Testis (tissue), 3 donors: ENCODE measurements around the gene VAPB. TPM values are rescaled to one million over a fixed set of nuclear protein-coding genes. Genes with fewer than 3 reads are reported as not detected.

ENCODE experiments used
- DNase-seq: peaks from one replicate; pipeline ENCODE4 v3.0.0-alpha.2; 2019
- H3K27ac ChIP-seq, 2 donors: fragments of 200-600 bp; sonication (generic); one replicate each; pipeline ENCODE4 v1.5.1; 2019
- H3K27me3 ChIP-seq: fragments of 200-600 bp; sonication (generic); one replicate; pipeline ENCODE4 v1.5.1; 2019
- H3K36me3 ChIP-seq: fragments of 200-600 bp; sonication (generic); one replicate; pipeline ENCODE4 v1.5.1; 2017; ENCODE audit warnings: low read depth; ENCODE audit errors: missing control alignments
- H3K4me1 ChIP-seq: fragments of 200-600 bp; sonication (generic); one replicate; pipeline ENCODE4 v1.5.1; 2019
- H3K4me3 ChIP-seq, 2 donors: fragments of 200-600 bp; sonication (generic); one replicate each; pipeline ENCODE4 v1.5.1; 2017 to 2019
- H3K9me3 ChIP-seq: fragments of 200-600 bp; sonication (generic); one replicate; pipeline ENCODE4 v1.5.1; 2017
- CTCF ChIP-seq, 3 experiments: fragments of 450-650 bp in 2 of 3; fragments of 200-600 bp in 1 of 3; sonication (generic) in 1 of 3; IDR thresholded peaks; one replicate each; pipeline ENCODE4 v1.5.1; 2016 to 2019; ENCODE audit warnings: antibody characterized with exemption in 3 of 3, mild to moderate bottlenecking in 2 of 3, moderate library complexity in 1 of 3
- POLR2A ChIP-seq: fragments of 450-650 bp; IDR thresholded peaks from one replicate; pipeline ENCODE4 v1.6.1; 2017; ENCODE audit warnings: antibody characterized with exemption, mild to moderate bottlenecking, moderate library complexity
- WGBS, 2 donors: methylation state at CpG; one replicate each; pipeline ENCODE4 v1.1.5; 2018; 5-methylcytosine and 5-hydroxymethylcytosine counted together
- intact Hi-C: fragments of 100-400 bp; cut with DNase I; formaldehyde crosslinking; loops from one replicate; pipeline ENCODE4 v1.15.1; 2023; ENCODE audit warnings: low total_unique reads
- polyA plus RNA-seq: library from polyadenylated mRNA; stranded (reverse); fragments of 350-450 nt; fragmentation: Illumina TruSeq; extraction: RNeasy Lipid Tissue Mini Kit (QIAGEN cat#74804); gene quantifications from one replicate; pipeline ENCODE4 v1.2.3, GENCODE V29; 2014; ENCODE audit warnings: low read depth, low replicate concordance; ENCODE audit not compliant: insufficient read depth
- total RNA-seq, 2 donors: library from RNA; depleted of rRNA; stranded (reverse); fragments of >200 nt; gene quantifications; one replicate each; pipeline ENCODE4 v1.2.3, GENCODE V29; 2016

The VAPB gene
- total and polyA plus RNA-seq, 3 donors from 2014 or later, result 23.5 to 31.4 (median 23.8) TPM

GRCh38 chr20:58389968-58390658 lies 1.1 kb downstream of the VAPB start:
- WGBS, 2 donors, result 50 to 61% methylated on average over 17 of the region's 17 CpGs
- intact Hi-C loops, result no loop called here
- no peaks in the 10 kb centered on the region for H3K36me3 ChIP-seq
- H3K27ac ChIP-seq, result peak overlapping the region; percentile 92 to 93
- H3K27me3 ChIP-seq, result no peaks in the 10 kb centered on the region
- no peak for TF ChIP-seq CTCF (IDR thresholded peaks at IDR 0.05)
- TF ChIP-seq POLR2A, result no peak
- H3K4me3 ChIP-seq, result peak overlapping the region; percentile 94 to 96
- DNase-seq, result no peak
- no peaks in the 10 kb centered on the region for H3K9me3 ChIP-seq
- H3K4me1 ChIP-seq, result peaks cover 11% of the 10 kb centered on the region

GRCh38 chr20:58390659-58391035 lies 1.6 kb downstream of the VAPB start:
- intact Hi-C loops, result no loop called here
- H3K9me3 ChIP-seq, result no peaks in the 10 kb centered on the region
- H3K27me3 ChIP-seq, result no peaks in the 10 kb centered on the region
- no peak overlapping the region for H3K4me3 ChIP-seq
- no peak for TF ChIP-seq POLR2A
- DNase-seq, result no peak
- peaks cover 12% of the 10 kb centered on the region for H3K4me1 ChIP-seq
- no peak overlapping the region for H3K27ac ChIP-seq
- H3K36me3 ChIP-seq, result no peaks in the 10 kb centered on the region
- WGBS, 2 donors, result 75 to 76% methylated on average over 8 of the region's 8 CpGs

GRCh38 chr20:58392286-58392685 lies 3.3 kb downstream of the VAPB start:
- Histone ChIP-seq H3K36me3 (no peaks in the 10 kb centered on the region), H3K4me3 (no peak overlapping the region), H3K27ac (no peak overlapping the region), H3K27me3 (no peaks in the 10 kb centered on the region), H3K4me1 (peaks cover 16% of the 10 kb centered on the region), H3K9me3 (no peaks in the 10 kb centered on the region)
- intact Hi-C loops, result no loop called here
- DNase-seq, result no peak
- TF ChIP-seq CTCF (IDR thresholded peaks at IDR 0.05), result no peak
- TF ChIP-seq POLR2A, result no peak
- WGBS, 2 donors, result 81 to 82% methylated on average over 4 of the region's 4 CpGs

- Histone ChIP-seq H3K9me3 (no peaks in the 10 kb centered on the region), H3K4me3 (no peak overlapping the region), H3K4me1 (peaks cover 16% of the 10 kb centered on the region), H3K27me3 (no peaks in the 10 kb centered on the region), H3K36me3 (no peaks in the 10 kb centered on the region), H3K27ac (no peak overlapping the region)
- TF ChIP-seq CTCF (IDR thresholded peaks at IDR 0.05) (no peak), POLR2A (no peak)
- 75 to 83% methylated on average over 3 of the region's 3 CpGs for WGBS, 2 donors
- intact Hi-C loops, result no loop called here
- no peak for DNase-seq
Observed at GRCh38 chr20:58393299-58393698, 4.3 kb downstream of the VAPB start.

GRCh38 chr20:58394801-58395200 lies 5.8 kb downstream of the VAPB start:
- Histone ChIP-seq H3K27ac (no peak overlapping the region), H3K9me3 (no peaks in the 10 kb centered on the region), H3K27me3 (no peaks in the 10 kb centered on the region), H3K4me3 (no peak overlapping the region), H3K36me3 (no peaks in the 10 kb centered on the region), H3K4me1 (peaks cover 16% of the 10 kb centered on the region)
- no peak for DNase-seq
- WGBS, 2 donors, result 64 to 73% methylated on average over 4 of the region's 4 CpGs
- TF ChIP-seq CTCF (IDR thresholded peaks at IDR 0.05) (no peak), POLR2A (no peak)
- intact Hi-C loops, result no loop called here
